A549 (cell line): ENCODE results near the gene ALOX15.

Experiments used
- CBX2 ChIP-seq: fragments of 200-600 bp; sonication (generic); IDR thresholded peaks from 2 replicates; pipeline ENCODE4 v1.6.1; 2016; ENCODE audit warnings: low read depth, mild to moderate bottlenecking, borderline replicate concordance
- CTCF ChIP-seq: fragments of >200 bp; sonication (Bioruptor Twin); formaldehyde crosslinking; IDR thresholded peaks from 3 replicates; pipeline ENCODE4 v1.5.1; 2016
- ELK1 ChIP-seq: fragments of 150-350 bp; IDR thresholded peaks from 2 replicates; pipeline ENCODE4 v1.6.1; 2014; ENCODE audit warnings: low read depth, mild to moderate bottlenecking, low read length
- FOXS1 ChIP-seq: fragments of 250-450 bp; sonication (Bioruptor Pico); IDR thresholded peaks from 2 replicates; pipeline ENCODE4 v1.5.0; 2020; ENCODE audit warnings: mild to moderate bottlenecking, moderate library complexity
- HMGXB4 ChIP-seq: fragments of 250-450 bp; sonication (Bioruptor Pico); IDR thresholded peaks from 2 replicates; pipeline ENCODE4 v1.5.0; 2021; ENCODE audit warnings: mild to moderate bottlenecking, moderate library complexity, borderline replicate concordance
- PHF8 ChIP-seq: fragments of 200-600 bp; sonication (generic); IDR thresholded peaks from 2 replicates; pipeline ENCODE4 v1.6.1; 2016; ENCODE audit warnings: low read depth, mild to moderate bottlenecking, antibody characterized with exemption, moderate library complexity, borderline replicate concordance

GRCh38 chr17:4673169-4673568 lies 31.7 kb upstream of the ALOX15 start:
- TF ChIP-seq CTCF, result no peak
- TF ChIP-seq PHF8, result no peak
- no peak for TF ChIP-seq HMGXB4 (CRISPR knock-in tag)
- no peak for TF ChIP-seq ELK1
- no peak for TF ChIP-seq CBX2
- no peak for TF ChIP-seq FOXS1 (CRISPR knock-in tag)
